C4-2B (cell line): ENCODE results near the gene CTAGE1.

Experiments
- ZFX ChIP-seq: fragments of 450-650 bp; IDR thresholded peaks from 2 replicates; pipeline ENCODE4 v1.6.1; 2017
- TF ChIP-seq, protein P1 (sequence below): fragments of 450-650 bp; conservative IDR thresholded peaks from 2 replicates; pipeline ENCODE4 v1.5.1; 2017; ENCODE audit warnings: mild to moderate bottlenecking

DNA sequence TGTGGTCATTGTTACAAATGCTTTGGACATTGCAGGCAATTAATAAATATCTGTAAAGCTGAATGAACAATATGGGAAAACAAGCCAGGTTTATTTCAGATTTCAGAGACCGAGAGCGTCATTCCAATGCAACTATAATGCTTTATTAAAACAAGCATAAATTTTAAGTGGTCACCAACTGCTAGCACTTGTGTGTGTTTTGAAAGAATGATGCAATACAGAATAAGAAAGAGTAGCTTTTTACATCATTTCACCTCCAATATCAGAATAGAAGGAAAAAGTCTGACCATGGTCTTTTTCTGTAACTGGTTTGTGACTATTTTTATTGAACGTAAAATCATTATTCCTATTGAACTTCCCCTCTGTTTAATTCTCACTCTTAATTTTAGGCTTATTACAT lies 7.6 kb downstream of the CTAGE1 start:
- TF ChIP-seq, protein P1, sequence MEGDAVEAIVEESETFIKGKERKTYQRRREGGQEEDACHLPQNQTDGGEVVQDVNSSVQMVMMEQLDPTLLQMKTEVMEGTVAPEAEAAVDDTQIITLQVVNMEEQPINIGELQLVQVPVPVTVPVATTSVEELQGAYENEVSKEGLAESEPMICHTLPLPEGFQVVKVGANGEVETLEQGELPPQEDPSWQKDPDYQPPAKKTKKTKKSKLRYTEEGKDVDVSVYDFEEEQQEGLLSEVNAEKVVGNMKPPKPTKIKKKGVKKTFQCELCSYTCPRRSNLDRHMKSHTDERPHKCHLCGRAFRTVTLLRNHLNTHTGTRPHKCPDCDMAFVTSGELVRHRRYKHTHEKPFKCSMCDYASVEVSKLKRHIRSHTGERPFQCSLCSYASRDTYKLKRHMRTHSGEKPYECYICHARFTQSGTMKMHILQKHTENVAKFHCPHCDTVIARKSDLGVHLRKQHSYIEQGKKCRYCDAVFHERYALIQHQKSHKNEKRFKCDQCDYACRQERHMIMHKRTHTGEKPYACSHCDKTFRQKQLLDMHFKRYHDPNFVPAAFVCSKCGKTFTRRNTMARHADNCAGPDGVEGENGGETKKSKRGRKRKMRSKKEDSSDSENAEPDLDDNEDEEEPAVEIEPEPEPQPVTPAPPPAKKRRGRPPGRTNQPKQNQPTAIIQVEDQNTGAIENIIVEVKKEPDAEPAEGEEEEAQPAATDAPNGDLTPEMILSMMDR, result no peak
- no peak for TF ChIP-seq ZFX
